ENCODE data around the gene VPS25.

Gene VPS25

GRCh38 chr17:42804918-42805367 is 31.7 kb downstream of the VPS25 start:
- no peak for TF ChIP-seq CTCF (IDR thresholded peaks at IDR 0.05; ENCODE audit: borderline replicate concordance, control extremely low read depth, extremely low read depth, insufficient read depth, missing control alignments)
- no peak for DNase-seq (ENCODE audit: low spot score)
- in situ Hi-C loops (cut with MboI; ENCODE audit: low sequenced_read_pairs, unreplicated experiment): no loop called here

GRCh38 chr17:42806249-42806648 is 33.0 kb downstream of the VPS25 start:
- in situ Hi-C loops (cut with MboI; ENCODE audit: low sequenced_read_pairs, unreplicated experiment): no loop called here
- DNase-seq (ENCODE audit: low spot score): no peak

GRCh38 chr17:42809250-42809649 is 36.0 kb downstream of the VPS25 start:
- TF ChIP-seq CTCF (IDR thresholded peaks at IDR 0.05; ENCODE audit: borderline replicate concordance, control extremely low read depth, extremely low read depth, insufficient read depth, missing control alignments): no peak
- DNase-seq (ENCODE audit: low spot score): no peak
- in situ Hi-C loops (cut with MboI; ENCODE audit: low sequenced_read_pairs, unreplicated experiment): no loop called here

More at GRCh38 chr17:42806249-42806648, 33.0 kb downstream of the VPS25 start:
- TF ChIP-seq CTCF (IDR thresholded peaks at IDR 0.05; ENCODE audit: borderline replicate concordance, control extremely low read depth, extremely low read depth, insufficient read depth, missing control alignments): no peak

- in situ Hi-C loops (cut with MboI; ENCODE audit: low sequenced_read_pairs, unreplicated experiment): no loop called here
- DNase-seq (ENCODE audit: low spot score): no peak
- no peak for TF ChIP-seq CTCF (IDR thresholded peaks at IDR 0.05; ENCODE audit: borderline replicate concordance, control extremely low read depth, extremely low read depth, insufficient read depth, missing control alignments)
Measured at GRCh38 chr17:42814633-42815399, 41.6 kb downstream of the VPS25 start.

- no peak for DNase-seq (ENCODE audit: low spot score)
- no peak for TF ChIP-seq CTCF (IDR thresholded peaks at IDR 0.05; ENCODE audit: borderline replicate concordance, control extremely low read depth, extremely low read depth, insufficient read depth, missing control alignments)
- in situ Hi-C loops (cut with MboI; ENCODE audit: low sequenced_read_pairs, unreplicated experiment): no loop called here
Measured at GRCh38 chr17:42817866-42818265, 44.6 kb downstream of the VPS25 start.

GRCh38 chr17:42818379-42818778 is 45.1 kb downstream of the VPS25 start:
- in situ Hi-C loops (cut with MboI; ENCODE audit: low sequenced_read_pairs, unreplicated experiment): no loop called here

More at GRCh38 chr17:42818379-42818778, 45.1 kb downstream of the VPS25 start:
- no peak for DNase-seq (ENCODE audit: low spot score)
- no peak for TF ChIP-seq CTCF (IDR thresholded peaks at IDR 0.05; ENCODE audit: borderline replicate concordance, control extremely low read depth, extremely low read depth, insufficient read depth, missing control alignments)
